WI38 (cell line): ENCODE results near the gene UNC119.

Experiments used
- H3K4me3 ChIP-seq: 2 replicates; pipeline ENCODE4 v1.5.1; 2011; ENCODE audit warnings: low read depth, mild to moderate bottlenecking, control low read depth, low read length
- TF ChIP-seq, protein P1 (sequence below): IDR thresholded peaks from 2 replicates; pipeline ENCODE4 v1.5.1; 2012; ENCODE audit warnings: low read depth, mild to moderate bottlenecking, control low read depth, low read length

Gene UNC119

DNA sequence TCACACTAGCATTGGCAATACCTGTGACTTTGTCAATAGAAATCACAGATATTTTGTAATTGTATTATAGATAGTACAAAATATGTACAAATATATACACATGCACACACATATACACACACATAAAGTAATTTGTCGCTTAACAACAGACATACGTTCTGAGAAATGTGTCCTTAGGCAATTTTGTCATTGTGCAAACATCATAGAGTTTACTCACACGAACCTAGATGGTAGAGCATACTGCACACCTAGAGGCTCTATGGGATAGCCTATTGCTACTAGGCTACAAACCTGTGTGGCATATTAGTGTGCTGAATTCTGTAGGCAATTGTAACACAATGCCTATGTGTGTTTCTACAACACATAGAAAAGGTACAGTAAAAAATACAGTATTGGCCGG, 11.0 kb downstream of the UNC119 start:
- TF ChIP-seq, protein P1, sequence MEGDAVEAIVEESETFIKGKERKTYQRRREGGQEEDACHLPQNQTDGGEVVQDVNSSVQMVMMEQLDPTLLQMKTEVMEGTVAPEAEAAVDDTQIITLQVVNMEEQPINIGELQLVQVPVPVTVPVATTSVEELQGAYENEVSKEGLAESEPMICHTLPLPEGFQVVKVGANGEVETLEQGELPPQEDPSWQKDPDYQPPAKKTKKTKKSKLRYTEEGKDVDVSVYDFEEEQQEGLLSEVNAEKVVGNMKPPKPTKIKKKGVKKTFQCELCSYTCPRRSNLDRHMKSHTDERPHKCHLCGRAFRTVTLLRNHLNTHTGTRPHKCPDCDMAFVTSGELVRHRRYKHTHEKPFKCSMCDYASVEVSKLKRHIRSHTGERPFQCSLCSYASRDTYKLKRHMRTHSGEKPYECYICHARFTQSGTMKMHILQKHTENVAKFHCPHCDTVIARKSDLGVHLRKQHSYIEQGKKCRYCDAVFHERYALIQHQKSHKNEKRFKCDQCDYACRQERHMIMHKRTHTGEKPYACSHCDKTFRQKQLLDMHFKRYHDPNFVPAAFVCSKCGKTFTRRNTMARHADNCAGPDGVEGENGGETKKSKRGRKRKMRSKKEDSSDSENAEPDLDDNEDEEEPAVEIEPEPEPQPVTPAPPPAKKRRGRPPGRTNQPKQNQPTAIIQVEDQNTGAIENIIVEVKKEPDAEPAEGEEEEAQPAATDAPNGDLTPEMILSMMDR, result no peak
- H3K4me3 ChIP-seq, result no peak overlapping the region

DNA sequence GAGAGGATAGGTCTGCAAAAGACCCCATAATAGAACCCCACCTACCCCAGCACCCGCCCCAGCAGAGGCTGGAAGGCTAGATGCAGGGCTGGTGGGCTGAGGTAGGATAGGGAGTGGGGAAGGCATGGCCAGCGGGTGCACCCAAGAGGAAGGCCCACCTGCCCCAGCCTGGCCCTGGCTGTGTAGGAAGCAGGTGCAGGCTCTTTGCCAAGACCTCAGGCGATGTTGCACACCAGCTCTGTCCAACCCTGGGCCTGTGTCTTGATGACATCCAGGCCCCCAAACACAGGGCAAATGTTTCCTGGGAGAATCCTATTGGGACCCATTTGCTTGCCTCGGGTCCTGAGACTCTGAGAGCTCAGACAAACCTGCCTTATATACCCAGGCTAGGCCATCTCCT, 12.2 kb downstream of the UNC119 start:
- no peak overlapping the region for H3K4me3 ChIP-seq
- TF ChIP-seq, protein P1, result no peak

DNA sequence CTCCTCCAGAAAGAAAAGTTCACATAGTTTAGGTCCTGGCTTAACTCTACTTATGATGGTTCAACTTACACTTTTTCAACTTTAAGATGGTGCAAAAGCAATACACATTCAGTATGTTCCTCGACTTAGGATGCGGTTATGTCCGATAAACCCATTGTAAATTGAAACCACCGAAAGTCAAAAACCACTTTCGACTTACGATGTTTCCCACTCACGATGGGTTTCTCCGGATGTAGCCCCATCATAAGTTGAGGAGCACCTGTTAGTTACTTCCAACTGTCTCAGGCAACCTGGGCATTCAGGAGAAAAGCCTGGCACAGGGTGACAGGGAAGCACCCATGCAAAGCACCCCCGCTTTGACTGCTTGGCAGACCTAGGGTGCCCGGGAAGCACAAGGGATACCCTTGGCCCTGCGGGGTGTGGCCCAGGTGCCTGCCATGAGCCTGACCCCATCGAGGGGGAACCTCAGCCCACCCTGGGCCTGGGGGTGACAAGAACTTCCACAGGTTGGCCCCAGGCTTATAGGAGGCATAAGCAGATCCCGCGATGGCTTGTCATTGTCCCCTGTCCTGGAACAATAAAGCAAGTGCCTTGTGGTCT, 14.0 kb downstream of the UNC119 start:
- TF ChIP-seq, protein P1, result no peak

DNA sequence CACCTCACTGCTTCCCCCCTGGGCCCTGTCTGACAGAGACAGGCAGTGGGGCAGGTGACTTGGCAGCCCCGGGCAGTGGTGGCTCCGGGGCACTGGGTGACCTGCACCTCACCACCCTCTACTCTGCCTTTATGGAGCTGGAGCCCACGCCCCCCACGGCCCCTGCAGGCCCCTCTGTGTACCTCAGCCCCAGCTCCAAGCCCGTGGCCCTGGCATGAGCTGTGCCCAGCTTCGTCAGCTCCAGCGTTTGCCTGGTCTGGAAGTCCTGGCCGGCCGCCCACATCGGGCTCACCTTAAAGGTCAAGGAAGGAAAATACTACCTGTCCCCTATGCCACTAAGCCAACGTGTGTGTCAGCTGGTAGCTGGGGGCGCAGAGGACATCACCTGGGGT, 15.2 kb downstream of the UNC119 start:
- TF ChIP-seq, protein P1, result no peak
- no peak overlapping the region for H3K4me3 ChIP-seq

More for the DNA sequence above, 14.0 kb downstream of the UNC119 start:
- no peak overlapping the region for H3K4me3 ChIP-seq

DNA sequence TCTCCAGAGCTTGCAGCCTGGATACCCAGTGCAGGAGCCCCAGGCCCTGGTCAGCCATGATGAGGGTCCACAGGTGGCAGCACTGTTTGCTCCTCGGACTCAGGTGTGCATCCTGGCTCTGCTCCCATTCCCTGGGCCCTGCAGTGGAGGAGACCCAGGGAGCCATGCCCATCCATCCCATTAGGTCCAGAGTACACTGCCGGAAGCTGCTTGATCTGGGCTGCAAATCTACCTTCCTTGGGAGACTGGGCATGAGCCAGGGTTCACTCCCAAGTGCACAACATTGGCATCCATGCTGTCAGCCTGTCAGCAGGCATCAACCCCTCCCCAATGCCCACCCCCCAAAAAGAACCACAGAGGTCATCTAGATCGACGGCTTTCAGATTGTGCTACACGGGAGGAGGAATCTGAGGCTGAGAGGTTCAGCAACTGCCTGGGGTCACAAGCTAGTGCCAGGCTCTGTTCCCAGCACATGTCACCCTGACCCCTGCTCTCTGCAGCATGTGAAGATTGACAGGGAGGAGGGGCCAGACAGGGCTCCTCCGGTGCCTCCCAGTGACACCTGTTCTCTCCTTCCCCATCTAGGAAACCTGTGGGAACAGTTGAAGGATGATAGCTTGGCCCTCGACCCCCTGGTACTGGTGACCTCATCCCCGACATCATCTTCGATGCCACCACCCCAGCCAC, 15.7 kb downstream of the UNC119 start:
- H3K4me3 ChIP-seq, result no peak overlapping the region
- TF ChIP-seq, protein P1, result no peak

DNA sequence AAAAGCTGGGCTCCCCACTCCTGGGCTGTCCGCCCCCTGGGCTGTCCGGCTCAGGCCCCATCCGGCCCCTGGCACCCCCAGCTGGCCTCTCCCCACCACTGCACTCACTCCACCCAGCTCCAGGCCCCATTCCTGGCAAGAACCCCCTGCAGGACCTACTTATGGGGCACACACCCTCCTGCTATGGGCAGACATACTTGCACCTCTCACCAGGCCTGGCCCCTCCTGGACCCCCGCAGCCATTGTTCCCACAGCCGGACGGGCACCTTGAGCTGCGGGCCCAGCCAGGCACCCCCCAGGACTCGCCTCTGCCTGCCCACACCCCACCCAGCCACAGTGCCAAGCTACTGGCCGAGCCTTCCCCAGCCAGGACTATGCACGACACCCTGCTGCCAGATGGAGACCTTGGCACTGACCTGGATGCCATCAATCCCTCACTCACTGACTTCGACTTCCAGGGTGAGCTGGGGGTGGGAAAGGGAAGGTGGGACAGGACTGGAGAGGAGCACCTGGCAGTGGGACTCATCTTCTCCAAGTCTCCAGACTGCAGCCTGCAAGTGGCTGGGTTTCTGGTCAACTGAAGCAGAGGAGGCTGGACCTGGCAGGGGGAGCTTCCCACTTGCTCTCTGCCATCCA, 17.6 kb downstream of the UNC119 start:
- no peak overlapping the region for H3K4me3 ChIP-seq
- TF ChIP-seq, protein P1, result no peak
